ENCODE results near the gene PRELID3B.
"Not testable (repeated sequence)": the region's sequence is repeated elsewhere in the genome, so short reads cannot be mapped to it uniquely, and the experiment has no call there.

Gene PRELID3B

GRCh38 chr20:59043698-59044097 lies 1.1 kb upstream of the PRELID3B start:
- Histone ChIP-seq H3K9ac (ENCODE audit: low read depth, low read length, poor library complexity, severe bottlenecking) (peak overlapping the region; percentile 83), H3K4me3 (ENCODE audit: low read length, poor library complexity, severe bottlenecking) (peak overlapping the region; percentile 89), H3K9me3 (ENCODE audit: insufficient read depth, low read depth, low read length) (no peaks in the 10 kb centered on the region), H3K4me1 (ENCODE audit: insufficient read depth, low read length, poor library complexity, severe bottlenecking) (peaks cover 43% of the 10 kb centered on the region), H3F3A (ENCODE audit: low read depth) (no peaks in the 10 kb centered on the region), H3K4me2 (ENCODE audit: low read depth, low read length, poor library complexity, severe bottlenecking) (peak overlapping the region; percentile 96), H3K79me2 (ENCODE audit: insufficient read depth, low read length) (peaks cover 40% of the 10 kb centered on the region), H4K20me1 (ENCODE audit: insufficient read depth, low read length, poor library complexity, severe bottlenecking) (peaks cover 35% of the 10 kb centered on the region), H3K9me2 (replicated peaks; ENCODE audit: low read depth, low read length) (no peaks in the 10 kb centered on the region), H3K36me3 (ENCODE audit: insufficient read depth, low read length) (no peaks in the 10 kb centered on the region), H3K27me3 (ENCODE audit: insufficient read depth, low read length, poor library complexity, severe bottlenecking) (no peaks in the 10 kb centered on the region), H2AFZ (ENCODE audit: low read length) (peak overlapping the region; percentile 100)
- TF ChIP-seq CTCF (conservative IDR thresholded peaks at IDR 0.05; ENCODE audit: low read length) (no peak), EZH2phosphoT487 (IDR thresholded peaks at IDR 0.05; ENCODE audit: borderline replicate concordance) (no peak)

GRCh38 chr20:59042796-59043631 lies 428 bp upstream of the PRELID3B start:
- Histone ChIP-seq H3K4me3 (ENCODE audit: low read length, poor library complexity, severe bottlenecking) (peak overlapping the region; percentile 89), H2AFZ (ENCODE audit: low read length) (peak overlapping the region; percentile 100), H3K9me2 (replicated peaks; ENCODE audit: low read depth, low read length) (no peaks in the 10 kb centered on the region), H3K27me3 (ENCODE audit: insufficient read depth, low read length, poor library complexity, severe bottlenecking) (no peaks in the 10 kb centered on the region), H3K79me2 (ENCODE audit: insufficient read depth, low read length) (peaks cover 46% of the 10 kb centered on the region), H3K4me2 (ENCODE audit: low read depth, low read length, poor library complexity, severe bottlenecking) (peak overlapping the region; percentile 96), H4K20me1 (ENCODE audit: insufficient read depth, low read length, poor library complexity, severe bottlenecking) (peaks cover 41% of the 10 kb centered on the region), H3K4me1 (ENCODE audit: insufficient read depth, low read length, poor library complexity, severe bottlenecking) (peaks cover 49% of the 10 kb centered on the region), H3K36me3 (ENCODE audit: insufficient read depth, low read length) (peaks cover 2% of the 10 kb centered on the region; the same call in 1 of the 2 replicates), H3F3A (ENCODE audit: low read depth) (no peaks in the 10 kb centered on the region), H3K9me3 (ENCODE audit: insufficient read depth, low read depth, low read length) (no peaks in the 10 kb centered on the region), H3K9ac (ENCODE audit: low read depth, low read length, poor library complexity, severe bottlenecking) (peak overlapping the region; percentile 83)
- TF ChIP-seq EZH2phosphoT487 (IDR thresholded peaks at IDR 0.05; ENCODE audit: borderline replicate concordance) (no peak), CTCF (conservative IDR thresholded peaks at IDR 0.05; ENCODE audit: low read length) (no peak)

- Histone ChIP-seq H3K79me2 (ENCODE audit: insufficient read depth, low read length) (peaks cover 62% of the 10 kb centered on the region), H3K4me1 (ENCODE audit: insufficient read depth, low read length, poor library complexity, severe bottlenecking) (peaks cover 63% of the 10 kb centered on the region), H3K4me3 (ENCODE audit: low read length, poor library complexity, severe bottlenecking) (peak overlapping the region; percentile 89), H4K20me1 (ENCODE audit: insufficient read depth, low read length, poor library complexity, severe bottlenecking) (peaks cover 56% of the 10 kb centered on the region), H3K4me2 (ENCODE audit: low read depth, low read length, poor library complexity, severe bottlenecking) (peak overlapping the region; percentile 84), H3K9ac (ENCODE audit: low read depth, low read length, poor library complexity, severe bottlenecking) (peak overlapping the region; percentile 83), H3K36me3 (ENCODE audit: insufficient read depth, low read length) (peaks cover 18% of the 10 kb centered on the region; the same call in 1 of the 2 replicates)
- not testable (repeated sequence) for H3K27me3 ChIP-seq (ENCODE audit: insufficient read depth, low read length, poor library complexity, severe bottlenecking); H3K9me3 ChIP-seq (ENCODE audit: insufficient read depth, low read depth, low read length); H3F3A ChIP-seq (ENCODE audit: low read depth); H2AFZ ChIP-seq (ENCODE audit: low read length); H3K9me2 ChIP-seq (replicated peaks; ENCODE audit: low read depth, low read length)
Observed at GRCh38 chr20:59041487-59041886, 1.1 kb downstream of the PRELID3B start.

Data from Loucy (cell line).